Glomerular visceral epithelial cell (primary cell): ENCODE measurements around the gene OSER1.
A peak's percentile ranks its signal among the peaks of the same experiment; 100 is the strongest.

ENCODE experiments used
- DNase-seq: peaks from one replicate; pipeline ENCODE4 v3.0.0-alpha.2; 2016; ENCODE audit errors: extremely low spot score

Gene OSER1

DNA sequence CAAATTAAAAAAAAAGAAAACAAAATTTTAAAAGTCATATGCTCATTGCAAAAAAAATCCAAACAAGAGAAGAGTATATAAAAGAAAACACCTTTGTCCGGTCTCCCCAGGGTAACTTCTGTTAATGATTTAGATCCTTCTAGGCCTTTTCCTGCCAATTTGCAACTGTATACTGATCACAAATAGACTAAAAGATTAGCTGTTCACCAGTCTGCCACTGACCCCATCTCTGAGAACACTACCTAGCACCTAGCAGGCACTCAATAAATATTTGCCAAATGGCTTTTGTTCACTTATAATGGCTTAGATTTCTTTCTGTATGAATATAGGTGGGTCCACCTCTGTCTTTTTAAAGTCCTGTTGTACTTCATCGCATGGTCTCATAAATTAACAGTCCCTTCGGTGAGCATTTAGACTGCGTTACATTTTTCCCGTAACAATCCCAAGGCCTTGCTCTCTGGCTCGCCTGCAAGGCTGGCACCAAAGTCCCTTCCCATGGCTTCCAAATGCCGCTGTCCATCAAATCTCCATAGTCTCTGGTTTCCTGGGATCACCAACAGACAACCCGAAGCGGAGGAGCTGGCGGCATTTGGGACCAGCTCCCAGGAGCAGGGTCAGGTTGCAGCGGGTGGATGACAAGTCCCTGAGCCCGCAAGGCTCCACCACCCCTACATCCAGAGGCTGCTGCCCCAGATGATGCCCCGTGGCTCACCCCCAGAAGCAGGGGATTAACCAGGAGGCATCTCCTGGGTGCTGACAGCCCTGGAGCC is 35.4 kb downstream of the OSER1 start:
- no peak for DNase-seq

DNA sequence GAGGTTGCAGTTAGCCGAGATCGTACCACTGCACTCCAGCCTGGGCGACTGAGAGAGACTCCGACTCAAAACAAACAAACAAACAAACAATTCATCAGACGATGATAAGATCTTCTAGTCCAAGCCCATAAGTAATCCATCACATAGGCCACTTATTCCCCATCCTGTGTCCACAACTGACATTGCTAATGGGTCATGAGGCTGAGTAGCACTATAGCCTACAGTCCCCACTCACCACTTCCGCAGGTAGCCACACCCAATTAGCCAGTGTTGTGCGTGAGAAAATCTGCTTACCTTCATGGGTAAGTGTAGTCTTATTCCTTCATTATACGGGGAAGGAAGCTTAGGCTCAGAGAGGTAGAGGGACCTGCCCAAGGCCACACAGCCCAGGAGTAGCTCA is 36.7 kb downstream of the OSER1 start:
- DNase-seq: no peak

DNA sequence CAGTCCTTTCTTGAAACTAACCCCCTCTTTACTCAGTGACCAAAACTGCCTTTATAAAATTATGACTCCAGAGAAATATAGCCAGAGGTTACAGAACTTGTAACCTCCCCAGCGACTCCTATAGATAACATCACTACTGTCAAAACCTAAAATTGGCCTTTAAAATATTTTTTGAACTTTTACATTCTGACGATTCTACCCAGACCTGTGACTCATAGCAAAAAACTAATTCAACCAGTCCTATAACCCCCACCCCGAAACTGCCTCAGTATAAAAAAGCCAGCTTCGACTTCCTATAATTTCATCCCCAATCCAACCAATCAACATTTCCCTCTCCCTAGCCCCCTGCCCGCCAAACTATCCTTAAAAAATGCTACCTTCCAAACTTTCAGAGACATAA is 37.5 kb downstream of the OSER1 start:
- DNase-seq: no peak

DNA sequence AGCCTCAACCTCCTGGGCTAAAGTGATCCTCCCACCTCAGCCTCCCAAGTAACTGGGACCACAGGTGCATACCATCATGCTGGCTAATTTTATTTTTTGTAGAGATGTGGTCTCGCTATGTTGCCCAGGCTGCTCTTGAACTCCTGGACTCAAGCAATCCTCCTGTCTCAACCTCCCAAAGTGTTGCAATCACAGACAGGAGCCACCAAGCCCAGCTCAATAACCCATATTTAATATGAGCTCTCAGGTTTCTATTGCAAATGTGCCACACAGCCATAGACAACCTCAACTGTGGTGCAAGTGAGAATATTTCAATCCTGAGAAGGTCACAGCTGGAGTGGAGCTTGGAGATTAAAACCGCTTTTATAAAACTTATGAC is 38.0 kb downstream of the OSER1 start:
- DNase-seq: no peak

DNA sequence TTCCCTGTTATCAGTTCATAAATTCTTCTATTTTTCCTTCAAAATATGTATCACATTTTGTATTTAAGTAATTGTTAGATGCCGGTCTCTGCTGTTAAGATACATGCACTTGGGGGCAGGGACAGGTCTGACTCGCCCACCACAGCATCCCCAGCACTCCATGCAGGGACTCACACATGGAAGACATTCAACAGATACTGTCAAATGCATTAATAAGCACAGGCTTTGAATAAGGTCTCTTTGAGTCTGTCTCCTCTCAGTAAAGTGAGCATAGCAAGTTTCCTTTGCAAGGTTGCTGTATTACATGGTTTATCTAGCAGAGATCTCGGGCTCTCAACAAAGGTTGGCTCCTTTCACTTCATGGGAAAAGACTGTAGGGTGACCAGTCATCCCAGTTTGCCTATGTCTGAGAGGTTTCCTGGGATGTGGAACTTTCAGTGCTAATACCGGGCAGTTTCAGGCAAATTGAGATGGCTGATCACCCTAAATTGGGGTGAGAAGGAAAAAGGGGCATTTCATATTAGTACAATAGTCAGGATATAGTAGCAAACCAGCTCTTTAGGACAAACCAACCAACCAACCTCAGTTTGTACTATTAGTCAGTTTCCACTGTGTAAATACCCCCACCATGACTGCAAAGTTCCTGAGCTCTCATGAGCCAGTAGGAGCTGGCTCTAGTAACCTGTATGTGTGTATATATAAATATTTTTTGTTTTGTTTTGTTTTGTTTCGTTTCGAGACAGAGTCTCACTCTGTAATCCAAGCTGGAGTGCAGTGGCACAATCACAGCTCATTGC is 38.6 kb downstream of the OSER1 start:
- no peak for DNase-seq

DNA sequence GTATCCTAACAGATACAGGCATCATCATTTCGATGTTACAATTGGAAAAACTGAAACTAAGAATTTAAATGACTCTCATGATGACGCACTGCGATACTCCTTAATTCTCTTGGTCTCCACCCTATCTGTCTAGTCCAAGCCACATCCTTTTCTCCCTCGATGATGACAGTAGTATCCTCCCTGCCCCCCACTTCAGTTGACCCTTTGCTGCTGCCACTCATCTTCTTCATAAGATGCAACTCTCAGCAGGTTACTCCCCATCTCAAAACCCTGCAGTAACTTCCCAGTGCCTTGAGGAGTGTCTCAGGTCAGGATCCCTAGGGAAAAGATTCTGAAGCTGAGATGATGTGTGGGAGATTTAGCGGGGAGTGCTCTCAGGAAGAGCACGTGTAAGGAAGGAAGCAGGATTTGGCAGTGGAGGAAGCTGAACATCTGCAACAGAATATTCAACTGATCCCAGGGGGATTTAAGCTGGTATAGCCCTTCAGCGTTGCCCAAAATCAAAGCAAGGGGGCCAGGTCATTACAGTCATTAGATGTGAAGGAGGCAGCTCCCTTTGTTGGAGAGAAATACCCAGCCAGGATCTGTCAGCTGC is 39.7 kb downstream of the OSER1 start:
- no peak for DNase-seq

DNA sequence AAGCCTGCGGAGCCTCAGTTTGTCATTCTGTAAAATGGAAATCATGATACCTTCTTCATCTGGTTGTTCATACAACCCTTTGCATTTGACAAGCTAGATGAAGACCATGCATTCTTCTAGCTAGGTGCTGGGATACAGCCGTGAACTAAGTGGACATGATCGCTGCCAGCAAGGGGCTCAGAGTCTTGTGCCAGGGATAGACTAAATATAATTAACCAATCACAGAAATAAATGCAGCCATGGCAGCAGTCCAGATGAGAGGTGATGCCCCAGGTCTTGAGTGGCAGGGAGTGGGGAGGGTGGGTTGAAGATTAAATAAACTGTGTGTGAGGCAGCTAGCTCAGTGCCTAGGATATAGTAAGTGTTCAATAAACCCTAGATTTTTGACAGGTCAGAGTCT is 42.8 kb downstream of the OSER1 start:
- DNase-seq: no peak

DNA sequence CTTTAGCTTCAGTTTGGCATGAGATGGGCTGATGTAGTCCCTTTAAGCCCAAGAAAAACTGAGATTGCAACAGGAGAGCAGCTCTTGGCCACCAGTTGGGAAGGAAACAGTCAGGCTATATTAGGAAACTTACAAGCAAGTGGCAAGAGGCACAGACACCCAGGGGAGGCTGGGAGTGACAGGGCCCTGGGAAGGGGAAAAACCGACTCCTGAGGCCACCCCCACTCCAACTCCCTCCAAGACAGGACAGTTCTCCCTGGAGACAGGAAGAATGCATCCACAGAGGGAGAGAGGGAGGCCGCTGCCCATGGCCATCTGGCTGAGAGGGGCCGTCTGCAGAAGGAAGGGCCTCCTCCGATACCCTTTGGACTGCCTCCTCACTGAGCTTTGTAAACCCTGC is 44.1 kb downstream of the OSER1 start:
- peak; percentile 47 for DNase-seq

DNA sequence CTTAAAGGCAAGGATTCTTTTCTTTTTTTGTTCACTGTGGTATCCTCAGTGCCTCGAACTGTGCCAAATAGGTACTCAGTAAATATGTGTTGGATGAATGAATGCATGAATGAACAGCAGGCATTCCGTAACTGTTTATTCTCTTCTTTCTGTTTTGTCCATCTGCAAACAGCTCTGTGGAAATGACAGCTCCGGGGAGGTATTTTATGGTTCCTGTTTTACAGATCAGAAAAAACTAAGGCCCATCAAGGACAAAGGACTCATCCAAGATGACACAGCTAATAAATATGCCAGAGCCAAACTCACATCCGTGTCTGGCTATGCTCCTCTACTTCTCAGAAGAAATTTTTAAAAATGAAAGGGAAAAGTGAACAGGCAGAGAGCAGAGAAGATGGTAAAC is 44.6 kb downstream of the OSER1 start:
- DNase-seq: peak; percentile 78

DNA sequence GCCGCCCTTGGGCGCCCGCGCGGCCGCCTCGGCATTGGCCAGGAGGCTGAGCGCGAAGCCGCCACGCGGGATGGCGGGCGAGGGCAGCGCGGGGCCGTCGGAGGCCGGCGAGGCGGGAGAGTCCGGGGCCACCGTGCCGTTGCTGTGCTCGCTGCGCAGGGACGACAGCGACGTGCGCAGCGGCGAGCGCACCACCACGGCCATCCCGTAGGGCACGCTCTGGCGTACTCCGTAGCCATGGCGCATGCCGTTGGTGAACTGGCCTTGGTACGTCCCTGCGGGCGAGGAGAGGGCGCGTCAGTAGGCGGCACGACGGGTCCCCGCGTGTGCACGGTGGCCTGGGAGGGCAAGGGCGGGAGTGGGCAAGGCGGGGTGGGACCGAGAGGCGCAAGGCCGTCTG is 50.4 kb downstream of the OSER1 start:
- no peak for DNase-seq

DNA sequence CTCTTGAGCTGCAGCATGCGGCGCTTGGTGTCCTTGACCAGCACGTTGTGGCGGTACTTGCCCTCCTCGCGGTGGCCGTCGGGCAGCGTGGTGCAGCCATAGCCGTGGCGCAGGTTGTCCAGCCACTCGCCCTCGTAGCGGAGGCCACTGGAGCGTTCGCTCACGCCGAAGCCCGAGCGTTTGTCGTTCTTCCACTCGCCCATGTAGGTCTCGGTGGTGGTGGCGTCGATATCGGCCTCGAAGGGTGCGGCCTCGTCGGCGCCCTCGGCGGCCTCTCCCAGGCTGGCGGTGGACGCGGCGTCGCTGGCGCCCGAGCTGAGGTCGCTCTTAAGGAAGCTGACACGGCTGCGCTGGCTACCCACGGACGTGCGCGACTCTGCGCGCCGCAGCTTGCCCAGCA is 50.9 kb downstream of the OSER1 start:
- DNase-seq: no peak

DNA sequence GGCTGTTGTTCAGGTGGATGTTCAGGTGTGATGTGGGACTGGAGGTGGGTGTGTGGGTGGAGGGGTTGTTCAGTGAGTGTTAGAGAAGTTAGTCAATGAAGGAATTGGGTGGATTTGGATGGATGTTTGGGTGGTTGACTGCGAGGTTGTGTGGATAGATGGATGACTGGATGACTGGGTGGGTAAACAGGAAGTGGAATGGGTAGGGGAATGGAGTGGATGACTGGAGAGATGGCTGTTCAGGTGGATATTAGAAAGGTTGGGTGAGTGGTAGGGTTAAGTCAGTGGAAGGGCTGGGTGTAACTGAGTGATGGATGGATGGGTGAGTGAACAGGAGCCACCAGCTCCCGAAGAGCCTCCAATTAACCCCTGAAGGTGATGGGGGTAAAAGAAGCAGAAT is 51.4 kb downstream of the OSER1 start:
- DNase-seq: no peak

DNA sequence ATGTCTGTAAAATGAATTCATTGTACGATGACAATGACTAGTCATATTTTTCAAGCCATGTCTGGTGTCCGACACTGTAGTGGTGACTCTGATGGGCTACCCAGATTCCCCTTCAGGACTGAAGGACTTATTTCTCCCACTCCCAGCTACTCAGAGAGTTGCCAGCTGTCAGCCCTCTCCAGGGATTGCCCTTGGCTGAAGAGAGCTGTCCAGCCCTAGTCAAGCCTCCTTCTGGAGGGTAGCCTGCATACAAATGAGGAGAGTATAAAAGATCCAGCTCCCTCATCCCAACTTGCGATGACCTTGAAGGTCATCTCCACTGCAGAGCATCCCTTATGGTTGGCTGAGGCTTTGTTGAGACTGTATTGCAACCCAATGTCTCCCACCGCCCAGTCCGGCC is 53.5 kb downstream of the OSER1 start:
- DNase-seq: no peak

DNA sequence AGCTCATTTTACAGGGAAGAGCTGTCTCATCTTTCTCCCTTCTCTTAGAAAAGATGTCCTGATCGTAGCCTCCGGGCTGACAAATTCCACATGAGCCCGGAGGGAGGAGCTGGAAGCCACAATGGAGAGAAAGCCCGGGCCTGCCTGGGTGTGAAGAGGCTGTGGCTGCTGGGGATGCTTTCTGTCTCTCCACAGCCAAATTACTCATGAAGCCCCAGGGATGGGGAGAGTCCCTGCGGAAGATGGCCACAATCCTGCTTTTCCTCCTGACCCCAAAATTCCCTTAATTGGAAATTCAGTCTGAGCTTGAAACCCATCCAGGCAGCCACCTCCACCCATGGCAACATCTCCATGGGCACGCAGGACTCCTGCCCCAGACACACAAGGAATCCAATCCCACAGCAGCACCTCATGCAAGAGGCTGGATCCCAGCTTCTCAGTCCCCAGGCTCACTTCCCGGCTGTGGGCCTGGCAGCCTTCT is 56.0 kb downstream of the OSER1 start:
- DNase-seq: no peak

DNA sequence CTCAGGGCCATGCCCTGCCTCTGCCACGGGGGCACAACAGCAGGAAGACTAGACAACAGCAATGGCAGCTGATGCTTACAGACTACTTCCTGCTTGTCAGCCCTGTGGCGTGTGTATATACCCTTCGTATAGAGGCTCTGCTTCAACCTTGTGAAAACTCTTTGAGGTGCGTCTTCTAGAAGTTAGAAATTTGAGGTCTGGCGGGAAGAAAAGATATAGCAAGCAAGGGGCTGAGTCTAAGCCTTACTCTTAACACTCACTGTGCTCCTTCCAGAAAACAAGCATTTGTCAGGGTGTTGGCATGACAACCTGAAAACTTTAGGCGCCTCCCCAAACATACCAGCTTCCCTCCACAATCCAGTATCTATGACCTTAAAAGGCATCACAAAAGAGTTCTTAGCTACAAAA is 56.9 kb downstream of the OSER1 start:
- DNase-seq: no peak

DNA sequence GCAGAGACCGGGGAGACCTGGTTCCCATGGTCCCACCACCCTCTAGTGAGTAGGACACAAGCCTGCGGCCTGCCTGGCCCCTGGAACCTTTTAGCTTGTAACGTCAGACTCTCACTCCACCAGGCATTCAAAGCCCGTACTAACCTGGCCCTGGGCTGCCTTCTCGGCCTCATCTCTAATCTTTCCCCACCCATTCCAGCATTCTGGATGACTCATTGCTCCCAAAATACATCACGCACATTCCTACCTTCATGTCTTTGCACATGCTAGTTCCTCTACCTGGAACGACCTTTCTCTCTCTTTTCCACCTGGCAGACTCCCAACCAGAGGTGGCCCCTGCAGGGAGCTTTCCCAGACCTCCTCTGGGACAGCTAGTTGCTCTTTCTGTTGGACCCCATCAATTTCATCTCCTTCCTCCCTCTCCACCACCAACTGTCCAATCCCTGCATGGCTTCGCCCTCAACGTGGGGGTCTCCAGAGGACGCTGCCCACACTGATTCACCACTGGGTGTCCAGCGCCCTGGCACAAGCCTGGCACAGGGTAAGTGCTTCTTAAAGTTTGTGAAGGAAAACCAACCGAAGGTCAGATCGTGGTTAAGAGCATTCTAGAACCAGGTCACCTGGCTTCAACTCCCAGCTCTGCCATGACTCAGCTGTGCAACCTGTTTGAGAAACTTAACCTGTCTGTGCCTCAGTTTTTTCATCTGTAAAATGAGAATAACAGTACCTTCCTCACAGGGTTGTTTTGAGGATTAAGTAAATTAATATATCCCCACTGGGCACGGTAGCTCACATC is 58.8 kb downstream of the OSER1 start:
- DNase-seq: no peak

DNA sequence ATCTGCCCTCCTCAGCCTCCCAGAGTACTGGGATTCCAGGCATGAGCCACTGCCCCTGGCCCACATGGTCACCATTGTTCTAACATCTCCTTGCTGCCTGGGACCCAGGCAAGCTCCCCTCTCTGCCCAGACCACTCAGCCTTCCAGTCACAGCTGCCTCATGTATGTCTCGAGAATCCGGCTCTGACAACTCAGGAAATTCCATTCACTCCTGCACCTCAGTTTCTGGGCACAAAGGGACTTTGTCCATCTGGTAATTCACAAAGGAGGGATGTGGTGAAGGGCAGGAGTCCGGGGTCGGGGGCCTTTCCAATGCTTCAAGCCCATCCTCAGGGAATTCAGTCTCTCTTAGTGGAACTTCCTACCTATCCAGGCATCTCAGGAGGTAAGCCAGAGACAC is 64.3 kb downstream of the OSER1 start:
- DNase-seq: no peak
